ENCODE results near the gene GBGT1. TPM values are rescaled to one million over a fixed set of nuclear protein-coding genes. Genes with fewer than 3 reads are reported as not detected.
A peak's percentile ranks its signal among the peaks of the same experiment; 100 is the strongest.

Gene GBGT1
- total RNA-seq, 1 donor from 2014 or later = 3.4 TPM

- DNase-seq = no peak
Measured at GRCh38 chr9:133125941-133126696, 37.6 kb downstream of the GBGT1 start.

DNA sequence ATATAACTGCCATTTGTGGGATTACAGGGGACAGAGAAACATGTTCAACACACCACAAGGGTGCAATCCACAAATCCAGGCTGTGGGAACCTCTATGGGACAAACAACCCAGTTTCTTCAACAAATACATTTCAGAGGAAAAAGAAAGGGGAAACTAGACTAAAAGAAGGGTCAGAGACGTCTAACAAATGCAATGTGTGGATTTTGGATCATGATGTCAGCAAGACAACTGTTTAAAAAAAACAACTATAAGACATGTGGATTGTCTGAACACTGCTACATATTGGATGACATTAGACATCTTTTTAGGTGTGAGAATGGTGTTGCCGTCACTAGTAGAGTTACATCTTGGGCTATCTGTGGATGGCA is 38.8 kb downstream of the GBGT1 start:
- DNase-seq = no peak

DNA sequence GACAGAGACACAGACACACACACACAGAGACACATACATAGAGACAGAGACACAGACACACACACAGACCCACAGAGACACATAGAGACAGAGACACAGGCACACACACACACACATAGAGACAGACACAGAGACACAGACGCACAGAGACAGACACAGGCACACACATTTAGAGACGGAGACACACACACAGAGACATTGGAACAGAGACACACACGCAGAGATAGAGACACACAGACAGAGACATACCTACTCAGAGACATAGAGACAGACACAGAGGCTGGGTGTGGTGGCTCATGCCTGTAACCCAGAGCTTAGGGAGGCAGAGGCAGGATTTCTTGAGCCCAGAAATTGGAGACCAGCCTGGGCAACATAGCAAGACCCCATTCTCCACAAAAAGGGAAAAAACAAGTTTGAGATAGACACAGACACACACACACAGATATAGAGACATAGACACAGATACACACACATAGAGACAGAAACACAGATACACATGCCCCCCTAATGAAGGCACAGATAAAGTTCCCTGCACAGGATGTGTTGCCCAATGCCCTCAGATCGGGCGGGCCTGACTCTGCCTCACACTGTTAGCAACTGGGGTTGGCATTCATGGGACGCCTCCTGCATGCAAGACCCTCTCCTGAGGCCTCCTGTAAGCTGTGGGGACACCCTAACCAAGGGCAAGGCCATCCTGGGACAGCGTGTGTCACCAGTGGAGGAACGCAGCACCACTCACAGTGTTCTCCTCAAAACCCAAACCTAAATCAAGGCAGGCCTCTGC is 39.4 kb downstream of the GBGT1 start:
- no peak for DNase-seq

DNA sequence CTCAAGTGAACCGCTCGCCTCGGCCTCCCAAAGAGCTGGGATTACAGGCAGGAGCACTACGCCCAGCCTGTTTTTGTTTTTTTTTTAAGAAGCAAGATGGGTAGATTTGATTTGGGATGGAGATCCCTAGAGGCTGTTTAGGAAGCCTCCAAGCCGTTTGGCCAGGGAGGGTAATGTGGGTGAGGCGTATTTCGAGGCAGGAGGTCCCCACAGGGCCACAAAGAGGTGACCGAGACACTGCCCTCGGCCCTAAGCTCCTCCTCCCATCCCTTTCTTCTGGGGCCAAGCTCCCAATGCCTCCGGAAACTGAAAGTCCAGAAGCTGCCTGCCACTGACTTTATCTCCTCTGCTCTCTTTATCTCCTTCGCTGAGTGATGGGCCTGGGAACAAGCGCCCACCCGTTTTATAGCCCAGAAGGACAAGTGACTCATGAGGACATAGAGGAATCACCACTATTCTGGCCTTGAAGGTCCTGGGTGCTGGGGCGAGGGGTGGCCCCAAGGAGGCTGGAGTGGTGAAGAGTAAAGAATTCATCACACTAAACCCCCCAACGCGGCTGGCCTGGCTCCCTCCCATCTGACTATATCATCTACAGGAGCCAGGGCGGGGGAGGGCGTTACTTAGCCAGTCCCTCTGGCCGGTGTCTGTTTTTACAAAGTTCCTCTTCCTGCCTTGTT is 40.6 kb downstream of the GBGT1 start:
- no peak for DNase-seq

DNA sequence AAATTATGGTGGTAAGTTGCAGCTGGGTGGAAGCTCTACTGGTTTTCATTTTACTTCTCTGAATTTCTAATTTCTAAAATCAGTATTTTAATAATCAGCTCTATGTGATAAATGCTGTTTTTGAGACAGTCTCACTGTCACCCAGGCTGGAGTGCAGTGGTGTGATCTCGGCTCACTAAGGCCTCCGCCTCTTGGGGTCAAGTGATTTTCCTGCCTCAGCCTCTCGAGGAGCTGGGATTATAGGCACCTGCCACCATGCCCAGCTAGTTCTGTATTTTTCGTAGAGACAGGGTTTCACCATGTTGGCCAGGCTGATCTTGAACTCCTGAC is 41.1 kb downstream of the GBGT1 start:
- no peak for DNase-seq

GRCh38 chr9:133121915-133122550 is 41.7 kb downstream of the GBGT1 start:
- no peak for DNase-seq

DNA sequence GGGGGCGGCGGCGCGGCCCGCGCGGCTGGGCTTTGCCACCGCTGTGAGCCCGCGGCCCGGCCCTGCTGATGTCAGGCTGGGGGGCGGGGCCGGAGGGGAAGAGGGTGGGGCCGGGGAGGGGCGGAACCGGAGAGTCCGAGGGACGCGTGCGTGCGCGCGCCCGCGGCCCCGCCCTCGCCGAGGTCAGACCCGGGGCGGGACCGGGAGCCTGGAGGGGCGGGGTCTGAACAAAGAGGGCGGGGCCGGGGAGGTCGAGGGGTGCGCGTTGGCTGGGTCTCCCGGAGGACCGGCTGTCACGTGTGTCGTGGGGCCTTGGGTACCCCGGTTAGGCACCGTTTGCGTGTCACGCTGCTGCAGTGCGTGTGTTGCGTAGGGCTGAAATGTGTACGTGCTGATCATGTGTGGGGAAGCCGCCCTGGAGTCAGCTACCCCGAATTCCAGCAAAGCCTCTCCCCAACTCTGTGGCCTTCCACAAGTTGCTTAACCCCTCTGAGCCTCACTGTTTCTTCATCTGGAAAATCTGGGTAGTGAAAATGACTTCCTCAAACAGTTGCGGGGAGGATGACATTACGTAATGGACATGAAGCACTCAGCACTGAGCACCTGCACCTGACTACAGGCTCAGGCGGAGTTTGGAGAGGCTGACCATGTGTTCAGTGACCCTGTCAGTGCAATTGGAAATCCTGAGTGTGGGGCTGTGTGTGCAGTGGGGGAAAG is 42.4 kb downstream of the GBGT1 start, which contains the start of gene RALGDS:
TSS of gene RALGDS (minus strand) at position 43 of the 717 bp plus-strand sequence. CDS start 86 bp downstream, outside the sequence.
- peak; percentile 71 for DNase-seq

DNA sequence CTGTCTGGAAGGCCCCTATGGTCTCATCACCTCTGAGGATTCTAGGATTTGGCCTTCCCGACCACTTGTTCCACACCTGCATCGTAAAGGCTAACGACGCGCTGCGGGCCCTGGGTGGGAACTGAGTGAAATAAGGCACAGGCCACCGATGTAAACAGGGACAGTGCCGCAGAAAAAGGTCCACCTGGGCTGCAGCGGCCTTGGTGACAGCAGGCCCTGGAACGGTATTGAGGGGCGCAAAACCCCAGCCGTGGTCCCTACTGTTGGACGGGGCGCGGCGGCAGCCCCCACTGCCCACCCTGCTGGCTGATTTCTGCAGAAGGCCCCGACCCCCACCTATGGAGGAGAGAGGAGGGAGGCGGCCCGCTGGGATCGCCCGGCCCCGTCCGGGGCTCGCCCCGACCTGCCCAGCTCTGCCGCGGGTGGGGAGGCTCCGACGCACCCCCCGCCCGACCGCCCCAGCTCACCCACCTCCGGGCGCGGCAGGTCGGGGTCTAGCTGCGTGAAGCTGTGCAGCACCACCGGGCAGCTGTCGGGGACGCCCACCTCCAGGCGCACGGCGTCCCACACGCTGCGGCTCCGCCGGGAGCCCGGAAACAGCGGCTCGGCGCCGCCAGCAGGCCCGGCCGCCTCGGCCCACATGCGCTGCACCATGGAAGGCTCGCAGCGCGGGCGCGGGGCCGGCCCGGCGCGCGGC is 43.1 kb downstream of the GBGT1 start:
- DNase-seq = no peak

- DNase-seq = peak; percentile 25
Measured at GRCh38 chr9:133119846-133120500, 43.7 kb downstream of the GBGT1 start.

DNA sequence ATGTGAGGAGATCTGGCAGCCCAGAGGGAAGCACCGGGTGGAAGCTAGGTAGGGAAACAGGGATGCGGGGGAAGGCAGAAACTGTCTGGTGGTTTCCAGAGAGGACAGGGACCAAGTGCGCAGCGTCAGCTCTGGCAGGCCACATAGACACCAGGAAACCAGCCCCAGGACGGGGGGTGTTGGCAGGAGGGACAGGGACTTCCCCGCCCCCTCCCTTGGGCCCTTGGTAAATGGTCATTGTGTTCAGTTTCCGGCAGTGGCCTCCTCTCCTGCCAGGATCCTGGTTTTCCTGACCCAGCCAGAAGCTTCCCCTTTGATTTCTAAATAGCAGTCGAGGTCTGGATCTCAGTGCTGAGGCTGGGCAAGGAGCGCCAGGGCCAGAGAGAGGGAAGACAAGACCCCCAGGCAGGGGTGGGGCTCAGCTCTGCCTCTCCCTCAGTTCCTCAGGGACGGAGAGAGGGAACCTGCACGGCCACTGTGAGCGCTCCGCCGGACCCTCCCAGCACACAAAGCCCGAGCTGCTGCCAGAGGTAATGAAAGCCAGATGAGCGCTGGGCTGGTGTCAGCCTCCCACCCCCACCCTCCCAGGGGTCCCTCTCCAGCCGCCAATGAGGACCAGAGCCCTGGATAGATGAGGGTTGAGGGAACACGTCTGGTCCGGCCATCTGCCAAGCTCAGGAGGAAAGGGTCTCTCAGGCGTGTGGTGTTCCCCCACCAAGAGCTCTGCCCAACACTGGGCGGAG is 44.4 kb downstream of the GBGT1 start:
- peak; percentile 51 for DNase-seq

GRCh38 chr9:133118568-133118967 is 45.1 kb downstream of the GBGT1 start:
- no peak for DNase-seq

- no peak for DNase-seq
Measured at GRCh38 chr9:133118179-133118520, 45.6 kb downstream of the GBGT1 start.

GRCh38 chr9:133117271-133118178 is 46.2 kb downstream of the GBGT1 start:
- no peak for DNase-seq

DNA sequence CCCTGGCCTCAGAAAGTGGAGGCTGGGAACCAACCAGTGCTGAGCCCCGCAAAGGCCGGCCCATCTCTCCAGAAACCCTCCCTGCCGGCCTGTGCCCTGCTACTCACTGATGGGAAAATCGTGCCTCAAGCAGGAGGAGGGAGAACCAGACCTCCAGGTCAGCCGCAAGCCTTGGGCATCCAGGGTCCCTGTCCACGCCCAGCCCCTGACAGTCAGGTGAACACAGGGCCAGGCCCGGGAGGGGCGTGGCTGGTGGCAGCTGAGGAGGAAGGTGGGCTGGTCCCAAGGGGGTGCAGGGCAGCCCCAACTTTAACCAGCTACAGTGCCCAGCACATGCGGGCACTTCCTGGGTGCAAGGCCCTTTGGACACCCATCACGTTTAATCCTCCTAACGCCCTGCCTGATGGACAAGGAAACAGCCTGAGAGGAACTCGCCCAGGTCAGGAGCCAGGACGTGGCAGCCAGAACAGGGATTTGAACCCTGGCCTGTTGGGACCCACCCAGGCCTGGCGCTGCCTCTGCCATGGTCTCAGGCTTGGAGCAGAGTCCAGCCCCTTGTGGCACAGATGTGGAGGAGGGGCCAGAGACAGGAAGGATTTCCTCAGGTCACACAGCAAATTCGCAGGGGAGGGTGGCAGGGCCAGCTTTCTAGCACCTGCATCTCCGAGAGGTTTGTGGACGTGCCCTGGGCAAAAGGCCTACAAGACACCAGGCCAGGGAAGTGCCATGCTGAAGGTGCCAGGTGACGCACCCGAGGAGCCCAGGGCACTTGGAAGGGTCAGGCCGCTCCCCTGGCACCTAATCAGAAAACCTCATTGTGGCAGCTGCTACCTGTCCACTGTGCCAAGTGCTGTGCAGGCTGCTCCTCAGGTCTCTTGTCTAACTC is 47.1 kb downstream of the GBGT1 start:
- no peak for DNase-seq

- DNase-seq = no peak
Measured at GRCh38 chr9:133115604-133116345, 47.9 kb downstream of the GBGT1 start.

- no peak for DNase-seq
Measured at GRCh38 chr9:133114886-133115603, 48.7 kb downstream of the GBGT1 start.

All from skin of body (tissue), 2 donors.